GM23248 (cell line): ENCODE measurements around the gene MRPL37.

Source experiments
- EZH2 ChIP-seq: fragments of 200-600 bp; sonication (generic); IDR thresholded peaks from 2 replicates; pipeline ENCODE4 v1.6.1; 2018; ENCODE audit warnings: antibody characterized with exemption, mild to moderate bottlenecking; ENCODE audit not compliant: insufficient read depth, poor library complexity, severe bottlenecking
- EZH2phosphoT487 ChIP-seq: fragments of 200-600 bp; sonication (generic); IDR thresholded peaks from 2 replicates; pipeline ENCODE4 v1.6.1; 2018; ENCODE audit warnings: antibody characterized with exemption, moderate library complexity, mild to moderate bottlenecking, low read depth; ENCODE audit not compliant: insufficient read depth

GRCh38 chr1:54190526-54190925 is 9.4 kb upstream of the MRPL37 start:
- TF ChIP-seq EZH2: no peak
- no peak for TF ChIP-seq EZH2phosphoT487
